Amygdala (tissue), 56 donors: ENCODE results near the gene IRF2.

Experiments used
- DNase-seq, 56 donors: peaks; one replicate each; lab custom pipeline; 2025; lab: John Stamatoyannopoulos, UW

Gene IRF2

GRCh38 chr4:184475498-184475897 lies 1.1 kb upstream of the IRF2 start:
- no peak for DNase-seq

GRCh38 chr4:184475096-184475461 lies 729 bp upstream of the IRF2 start:
- DNase-seq, result peak in 26 of 56 donors; percentile 16 to 68 (median 42)

- peak in 23 of 56 donors; percentile 19 to 76 (median 49) for DNase-seq
Measured at GRCh38 chr4:184473499-184474262, 669 bp downstream of the IRF2 start.

- DNase-seq, result peak in 50 of 56 donors; percentile 11 to 82 (median 60)
Measured at GRCh38 chr4:184472614-184473498, 1.5 kb downstream of the IRF2 start.

GRCh38 chr4:184471881-184472613 lies 2.3 kb downstream of the IRF2 start:
- DNase-seq, result peak in 11 of 56 donors; percentile 32 to 68 (median 59)

- DNase-seq, result no peak
Measured at GRCh38 chr4:184470785-184471110, 3.6 kb downstream of the IRF2 start.

- no peak for DNase-seq
Measured at GRCh38 chr4:184466634-184467033, 7.7 kb downstream of the IRF2 start.

GRCh38 chr4:184464759-184465454 lies 9.4 kb downstream of the IRF2 start:
- no peak for DNase-seq

GRCh38 chr4:184463856-184464255 lies 10.5 kb downstream of the IRF2 start:
- no peak for DNase-seq

- DNase-seq, result no peak
Measured at GRCh38 chr4:184463158-184463557, 11.2 kb downstream of the IRF2 start.

GRCh38 chr4:184462724-184463123 lies 11.6 kb downstream of the IRF2 start:
- no peak for DNase-seq

GRCh38 chr4:184461711-184462441 lies 12.5 kb downstream of the IRF2 start:
- no peak for DNase-seq

- no peak for DNase-seq
Measured at GRCh38 chr4:184460499-184461285, 13.7 kb downstream of the IRF2 start.

GRCh38 chr4:184459413-184459812 lies 14.9 kb downstream of the IRF2 start:
- DNase-seq, result no peak

- DNase-seq, result peak in 5 of 56 donors; percentile 3 to 39 (median 13)
Measured at GRCh38 chr4:184457535-184458249, 16.7 kb downstream of the IRF2 start.

- no peak for DNase-seq
Measured at GRCh38 chr4:184456337-184456736, 18.0 kb downstream of the IRF2 start.

GRCh38 chr4:184455299-184455698 lies 19.1 kb downstream of the IRF2 start:
- DNase-seq, result no peak
